Progenitor cell of endocrine pancreas (in vitro differentiated cells): ENCODE measurements around the gene CEL. TPM values are rescaled to one million over a fixed set of nuclear protein-coding genes. Genes with fewer than 3 reads are reported as not detected.
"Not testable (repeated sequence)": the region's sequence is repeated elsewhere in the genome, so short reads cannot be mapped to it uniquely, and the experiment has no call there.

Experiments used
- DNase-seq: peaks from one replicate; pipeline ENCODE4 v3.0.0; 2021; ENCODE audit warnings: low spot score; ENCODE audit not compliant: unreplicated experiment
- H3K27ac Mint-ChIP-seq: 2 replicates; pipeline ENCODE4 v1.8.0; 2021; ENCODE audit warnings: mild to moderate bottlenecking, moderate library complexity, mixed read lengths
- H3K27me3 Mint-ChIP-seq: 2 replicates; pipeline ENCODE4 v1.8.0; 2021; ENCODE audit warnings: mixed read lengths
- H3K36me3 Mint-ChIP-seq: 2 replicates; pipeline ENCODE4 v1.8.0; 2022; ENCODE audit warnings: mixed read lengths; ENCODE audit not compliant: insufficient read depth
- H3K4me1 Mint-ChIP-seq: 2 replicates; pipeline ENCODE4 v1.8.0; 2021; ENCODE audit warnings: low read depth, mixed read lengths
- H3K4me3 Mint-ChIP-seq: 2 replicates; pipeline ENCODE4 v1.8.0; 2021; ENCODE audit warnings: low read depth, mild to moderate bottlenecking, moderate library complexity, mixed read lengths
- H3K9me3 Mint-ChIP-seq: 2 replicates; pipeline ENCODE4 v1.8.0; 2021; ENCODE audit warnings: low read depth, mixed read lengths
- CTCF ChIP-seq: fragments of 200-600 bp; sonication (generic); IDR thresholded peaks from one replicate; pipeline ENCODE4 v1.5.0; 2021; ENCODE audit warnings: antibody characterized with exemption, mild to moderate bottlenecking; ENCODE audit not compliant: unreplicated experiment
- total RNA-seq: library from RNA; stranded (reverse); gene quantifications from 2 replicates; pipeline ENCODE4 v1.2.1, GENCODE V29; 2021

CEL gene
- total RNA-seq, 1 donor from 2014 or later, result 5.2 TPM

GRCh38 chr9:133076691-133077090 lies 14.9 kb downstream of the CEL start:
- peaks cover 3% of the 10 kb centered on the region for H3K36me3 Mint-ChIP-seq
- DNase-seq, result no peak
- no peaks in the 10 kb centered on the region for H3K4me1 Mint-ChIP-seq
- no peak overlapping the region for H3K4me3 Mint-ChIP-seq
- no peak for TF ChIP-seq CTCF
- no peak overlapping the region for H3K27ac Mint-ChIP-seq
- H3K9me3 Mint-ChIP-seq, result no peaks in the 10 kb centered on the region
- peaks cover 19% of the 10 kb centered on the region for H3K27me3 Mint-ChIP-seq

- Mint-ChIP-seq H3K4me1 (no peaks in the 10 kb centered on the region), H3K36me3 (no peaks in the 10 kb centered on the region), H3K27me3 (peaks cover 19% of the 10 kb centered on the region), H3K4me3 (no peak overlapping the region), H3K27ac (no peak overlapping the region), H3K9me3 (no peaks in the 10 kb centered on the region)
- DNase-seq, result no peak
- no peak for TF ChIP-seq CTCF
Observed at GRCh38 chr9:133078486-133078885, 16.7 kb downstream of the CEL start.

- no peak overlapping the region for H3K4me3 Mint-ChIP-seq
- H3K9me3 Mint-ChIP-seq, result no peaks in the 10 kb centered on the region
- DNase-seq, result no peak
- H3K36me3 Mint-ChIP-seq, result no peaks in the 10 kb centered on the region
- H3K4me1 Mint-ChIP-seq, result no peaks in the 10 kb centered on the region
- H3K27me3 Mint-ChIP-seq, result peaks cover 19% of the 10 kb centered on the region
- no peak overlapping the region for H3K27ac Mint-ChIP-seq
- TF ChIP-seq CTCF, result no peak
Observed at GRCh38 chr9:133080161-133080560, 18.4 kb downstream of the CEL start.

- not testable (repeated sequence) for H3K27ac Mint-ChIP-seq, H3K4me3 Mint-ChIP-seq, H3K4me1 Mint-ChIP-seq, H3K9me3 Mint-ChIP-seq, H3K36me3 Mint-ChIP-seq, DNase-seq
- peaks cover 19% of the 10 kb centered on the region for H3K27me3 Mint-ChIP-seq
Observed at GRCh38 chr9:133080786-133081779, 19.3 kb downstream of the CEL start.

GRCh38 chr9:133081957-133082644 lies 20.3 kb downstream of the CEL start:
- peaks cover 16% of the 10 kb centered on the region for H3K27me3 Mint-ChIP-seq
- H3K36me3 Mint-ChIP-seq, H3K4me3 Mint-ChIP-seq, H3K4me1 Mint-ChIP-seq, H3K9me3 Mint-ChIP-seq, DNase-seq, H3K27ac Mint-ChIP-seq: not testable (repeated sequence)

- peaks cover 11% of the 10 kb centered on the region for H3K27me3 Mint-ChIP-seq
- not testable (repeated sequence) for H3K4me3 Mint-ChIP-seq, H3K27ac Mint-ChIP-seq, H3K4me1 Mint-ChIP-seq, H3K9me3 Mint-ChIP-seq, DNase-seq, H3K36me3 Mint-ChIP-seq
Observed at GRCh38 chr9:133083688-133084087, 21.9 kb downstream of the CEL start.

GRCh38 chr9:133086212-133086860 lies 24.6 kb downstream of the CEL start:
- H3K4me3 Mint-ChIP-seq, H3K36me3 Mint-ChIP-seq, H3K27ac Mint-ChIP-seq, DNase-seq, H3K27me3 Mint-ChIP-seq, H3K4me1 Mint-ChIP-seq, H3K9me3 Mint-ChIP-seq: not testable (repeated sequence)
